Panc1 (cell line): Measurements from ENCODE around the gene C8A. TPM values are rescaled to one million over a fixed set of nuclear protein-coding genes. Genes with fewer than 3 reads are reported as not detected.

Experiments
- ATAC-seq: fragments of 200-7000 bp; cut with Tn5 transposase; 2 replicates; pipeline ENCODE4 v1.9.1; 2020; ENCODE audit warnings: mild to moderate bottlenecking, moderate library complexity
- BruUV-seq: library from RNA; stranded (reverse); fragments of 400-500 nt; replicated peaks from 2 replicates; lab custom pipeline; 2021; lab: Mats Ljungman, UMichigan
- CTCF ChIA-PET: fragments of 300-600 bp; sonication (Branson Sonifier 250); formaldehyde crosslinking; loops from one replicate; lab custom pipeline; 2022; ENCODE audit warnings: antibody characterized with exemption; lab: Charles Lee
- POLR2A ChIA-PET: fragments of 300-600 bp; sonication (Branson Sonifier 250); formaldehyde crosslinking; loops from one replicate; lab custom pipeline; 2022; ENCODE audit warnings: antibody characterized with exemption; lab: Charles Lee
- DNase-seq: peaks from one replicate; pipeline ENCODE4 v3.0.0-alpha.2; 2010; ENCODE audit warnings: low read depth, low spot score
- H3K27ac ChIP-seq: 2 replicates; pipeline ENCODE4 v1.5.1; 2011; ENCODE audit warnings: mild to moderate bottlenecking, low read length, inconsistent platforms
- H3K27me3 ChIP-seq: fragments of 200-500 bp; sonication (Bioruptor generic); 2 replicates; pipeline ENCODE4 v1.6.0; 2014; ENCODE audit warnings: low read length, inconsistent platforms; ENCODE audit not compliant: control insufficient read depth, insufficient read depth
- H3K36me3 ChIP-seq: fragments of 200-500 bp; sonication (Bioruptor generic); 2 replicates; pipeline ENCODE4 v1.5.1; 2014; ENCODE audit warnings: inconsistent platforms, mild to moderate bottlenecking, low read length, moderate library complexity; ENCODE audit not compliant: control insufficient read depth, insufficient read depth
- H3K4me1 ChIP-seq: 2 replicates; pipeline ENCODE4 v1.5.1; 2011; ENCODE audit warnings: inconsistent platforms, mild to moderate bottlenecking, low read length, moderate library complexity; ENCODE audit not compliant: control insufficient read depth, insufficient read depth
- H3K4me3 ChIP-seq, 2 experiments: 2 replicates each; pipeline ENCODE4 v1.5.1; 2011 to 2012; ENCODE audit warnings: low read depth in 2 of 2, low read length in 2 of 2, mild to moderate bottlenecking in 2 of 2, inconsistent platforms in 1 of 2, moderate library complexity in 1 of 2
- H3K9me3 ChIP-seq: fragments of 200-500 bp; sonication (Bioruptor generic); 2 replicates; pipeline ENCODE4 v1.5.1; 2014; ENCODE audit warnings: low read depth, mild to moderate bottlenecking, inconsistent platforms, low read length, moderate library complexity; ENCODE audit not compliant: control insufficient read depth, insufficient read depth
- CTCF ChIP-seq: fragments of 450-650 bp; IDR thresholded peaks from 2 replicates; pipeline ENCODE4 v1.5.1; 2017; ENCODE audit warnings: mild to moderate bottlenecking
- POLR2AphosphoS5 ChIP-seq: IDR thresholded peaks from 2 replicates; pipeline ENCODE4 v1.6.1; 2012; ENCODE audit warnings: mild to moderate bottlenecking, low read depth, low read length, moderate library complexity
- REST ChIP-seq, 2 experiments: IDR thresholded peaks; 2 replicates each; pipeline ENCODE4 v1.6.1; 2011 to 2012; ENCODE audit warnings: low read depth in 2 of 2, control low read depth in 1 of 2, low read length in 1 of 2, mild to moderate bottlenecking in 1 of 2, moderate library complexity in 1 of 2; ENCODE audit not compliant: insufficient read depth in 1 of 2
- SIN3A ChIP-seq: IDR thresholded peaks from 2 replicates; pipeline ENCODE4 v1.6.1; 2012; ENCODE audit warnings: low read depth, mild to moderate bottlenecking, low read length, moderate library complexity, borderline replicate concordance; ENCODE audit not compliant: insufficient read depth
- TCF7L2 ChIP-seq: IDR thresholded peaks from 2 replicates; pipeline ENCODE4 v1.6.1; 2011; ENCODE audit warnings: mild to moderate bottlenecking, low read depth, low read length, inconsistent platforms
- in situ Hi-C: cut with HindIII; loops from 2 replicates; pipeline ENCODE4 v1.10.0; 2016; ENCODE audit warnings: low sequenced_read_pairs, low pct_unique_long_range_greater_than_20kb
- intact Hi-C: fragments of 100-400 bp; cut with micrococcal nuclease; formaldehyde crosslinking; loops from one replicate; pipeline ENCODE4 v1.10.0; 2022; ENCODE audit not compliant: unreplicated experiment
- total RNA-seq: library from RNA; stranded (reverse); gene quantifications from one replicate; pipeline ENCODE4 v1.2.1, GENCODE V29; 2021; ENCODE audit not compliant: unreplicated experiment

The C8A gene
- total RNA-seq, 1 experiment from 2014 or later = not detected

GRCh38 chr1:56927171-56927570 is 72.6 kb downstream of the C8A start:
- ChIA-PET POLR2A (no interaction called here), CTCF (no interaction called here)
- no peaks in the 10 kb centered on the region for H3K27me3 ChIP-seq
- no peaks in the 10 kb centered on the region for H3K9me3 ChIP-seq
- ATAC-seq (no peak), DNase-seq (no peak)
- TF ChIP-seq CTCF = no peak
- no TSS peak for BruUV-seq
- no peaks in the 10 kb centered on the region for H3K36me3 ChIP-seq
- in situ Hi-C loops = no loop called here
- H3K27ac ChIP-seq = no peak overlapping the region
- intact Hi-C loops = no loop called here
- H3K4me3 ChIP-seq = no peak overlapping the region
- no peaks in the 10 kb centered on the region for H3K4me1 ChIP-seq

GRCh38 chr1:56927986-56928385 is 73.4 kb downstream of the C8A start:
- Histone ChIP-seq H3K4me3 (no peak overlapping the region), H3K27me3 (no peaks in the 10 kb centered on the region), H3K4me1 (no peaks in the 10 kb centered on the region), H3K27ac (no peak overlapping the region), H3K36me3 (no peaks in the 10 kb centered on the region), H3K9me3 (no peaks in the 10 kb centered on the region)
- intact Hi-C loops = no loop called here
- no peak for DNase-seq
- in situ Hi-C loops = no loop called here
- CTCF ChIA-PET = no interaction called here
- no peak for TF ChIP-seq POLR2AphosphoS5
- TF ChIP-seq SIN3A = no peak
- TF ChIP-seq CTCF = no peak
- TF ChIP-seq TCF7L2 = no peak
- TF ChIP-seq REST (IDR thresholded peaks at IDR 0.05; ENCODE audit: insufficient read depth in 1 of 2, low read depth in 2 of 2, low read length in 1 of 2) = no peak
- POLR2A ChIA-PET = no interaction called here
- no peak for ATAC-seq
- no TSS peak for BruUV-seq

- intact Hi-C loops = no loop called here
- no peak for ATAC-seq
- no TSS peak for BruUV-seq
These were observed 74.9 kb downstream of the C8A start for GRCh38 chr1:56929492-56929891.

More at GRCh38 chr1:56929492-56929891, 74.9 kb downstream of the C8A start:
- Histone ChIP-seq H3K27me3 (no peaks in the 10 kb centered on the region), H3K36me3 (no peaks in the 10 kb centered on the region), H3K4me3 (no peak overlapping the region), H3K27ac (no peak overlapping the region), H3K9me3 (no peaks in the 10 kb centered on the region), H3K4me1 (no peaks in the 10 kb centered on the region)
- TF ChIP-seq POLR2AphosphoS5 = no peak
- TF ChIP-seq TCF7L2 = no peak
- no peak for TF ChIP-seq SIN3A
- TF ChIP-seq REST (IDR thresholded peaks at IDR 0.05; ENCODE audit: insufficient read depth in 1 of 2, low read depth in 2 of 2, low read length in 1 of 2) = no peak
- no peak for TF ChIP-seq CTCF
- in situ Hi-C loops = no loop called here
- ChIA-PET POLR2A (no interaction called here), CTCF (interaction anchor here (1.0 kb wide), 1 partner anchor 1660 kb away, joined by 3 read pairs; no protein-coding TSS in a partner anchor)
- no peak for DNase-seq
